ENCODE data around the gene CPOX. TPM values are rescaled to one million over a fixed set of nuclear protein-coding genes. Genes with fewer than 3 reads are reported as not detected.
"Not testable (repeated sequence)": the region's sequence is repeated elsewhere in the genome, so short reads cannot be mapped to it uniquely, and the experiment has no call there.

The CPOX gene
- total RNA-seq, 1 donor from 2014 or later, result 16.1 TPM

- DNase-seq, result no peak
Measured at GRCh38 chr3:98561727-98562521, 31.5 kb downstream of the CPOX start.

DNA sequence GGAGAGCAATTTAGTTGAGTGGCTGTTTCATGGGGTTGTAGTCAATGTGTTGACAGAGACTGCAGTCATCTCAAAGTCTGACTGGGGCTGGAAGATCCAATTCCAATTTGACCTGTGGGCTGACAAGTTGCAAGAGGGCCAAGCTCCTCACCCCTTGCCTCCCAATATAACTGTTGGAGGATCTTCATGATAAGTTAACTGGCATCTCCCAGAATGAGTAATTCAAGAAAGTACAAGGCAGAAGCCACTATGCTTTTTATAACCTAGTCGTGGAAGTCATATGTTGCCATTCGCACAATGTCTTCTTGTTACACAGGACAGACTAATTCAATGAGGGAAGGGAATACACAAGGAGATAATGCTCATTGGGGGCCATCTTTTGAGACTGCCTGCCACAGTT lies 32.5 kb downstream of the CPOX start:
- DNase-seq, result no peak

DNA sequence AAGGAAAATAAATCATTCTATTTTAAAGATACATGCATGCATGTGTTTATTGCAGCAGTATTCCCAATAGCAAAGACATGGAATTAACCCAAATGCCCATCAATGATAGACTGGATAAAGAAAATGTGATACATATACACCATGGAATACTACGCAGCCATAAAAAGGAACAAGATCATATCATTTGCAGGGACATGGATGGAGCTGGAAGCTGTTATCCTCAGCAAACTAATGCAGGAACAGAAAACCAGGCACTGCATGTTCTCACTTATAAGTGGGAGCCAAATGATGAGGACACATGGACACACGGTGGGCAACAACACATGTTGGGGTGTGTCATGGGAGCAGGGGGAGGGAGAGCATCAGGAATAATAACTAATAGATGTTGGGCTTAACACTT lies 33.6 kb downstream of the CPOX start:
- DNase-seq, result not testable (repeated sequence)

- no peak for DNase-seq
Measured at GRCh38 chr3:98558100-98558827, 35.1 kb downstream of the CPOX start.

- DNase-seq, result no peak
Measured at GRCh38 chr3:98557324-98558010, 35.9 kb downstream of the CPOX start.

DNA sequence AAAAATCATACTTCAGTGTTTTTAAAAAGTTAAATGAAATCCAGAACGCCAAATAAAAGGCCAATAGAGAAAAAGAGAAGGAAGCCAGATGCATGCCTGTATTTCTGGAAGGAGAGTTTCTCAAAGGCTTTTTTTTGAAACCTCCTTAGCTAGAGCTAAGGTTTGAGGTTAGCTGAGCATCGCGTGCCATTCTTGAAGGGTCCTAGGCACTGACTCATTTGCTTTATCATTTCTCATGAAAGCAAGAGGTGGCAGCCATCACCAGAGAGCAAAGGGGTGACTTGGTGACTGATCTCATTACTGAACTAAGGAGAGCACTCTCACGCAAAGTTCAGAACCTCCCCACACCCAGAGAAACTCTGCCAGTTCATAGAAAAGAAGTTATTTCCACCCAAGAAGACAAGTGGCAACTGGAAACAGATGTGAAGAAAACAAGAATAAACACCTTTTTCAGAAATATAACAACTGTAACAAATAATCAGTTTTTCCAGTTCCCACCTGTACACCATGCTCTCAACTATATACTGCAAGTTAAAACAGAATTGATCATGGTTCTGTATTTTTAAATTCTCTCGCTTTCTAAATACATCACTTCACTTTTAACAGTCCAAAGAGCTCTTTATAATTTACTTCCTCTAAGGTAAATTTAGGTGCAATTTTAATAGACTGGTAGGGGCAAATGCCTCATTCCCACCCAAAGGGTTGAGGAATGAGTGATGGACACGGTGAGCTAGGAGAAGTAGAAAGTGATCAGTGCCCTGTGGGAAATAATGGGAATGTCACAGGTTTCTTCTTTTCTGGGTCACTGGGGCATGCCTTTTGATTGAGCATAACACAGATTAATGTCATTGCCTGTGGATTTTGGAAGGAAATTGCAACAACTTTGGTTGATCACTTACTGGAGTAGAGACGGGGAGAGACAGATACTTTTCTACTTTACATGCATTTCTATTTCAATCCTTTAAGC lies 37.0 kb downstream of the CPOX start:
- DNase-seq, result no peak

DNA sequence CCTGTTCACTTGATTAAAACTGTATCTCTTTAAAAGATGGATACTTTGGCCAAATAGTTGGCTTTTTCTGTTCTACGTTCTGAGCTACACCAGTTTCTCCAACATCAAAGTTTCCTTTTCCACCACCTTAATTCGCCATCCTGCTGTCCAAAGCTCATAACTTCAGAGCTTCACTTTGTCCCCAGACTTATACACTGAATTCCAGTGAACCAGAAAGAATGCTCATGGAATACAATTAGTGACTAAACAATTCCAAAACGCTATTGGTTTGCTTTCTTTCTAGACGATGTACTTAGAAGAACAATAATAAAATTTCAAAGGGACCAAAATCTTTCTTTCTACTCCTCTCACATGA lies 38.4 kb downstream of the CPOX start:
- no peak for DNase-seq

- DNase-seq, result no peak
Measured at GRCh38 chr3:98554580-98554979, 38.8 kb downstream of the CPOX start.

- DNase-seq, result no peak
Measured at GRCh38 chr3:98553753-98554152, 39.7 kb downstream of the CPOX start.

DNA sequence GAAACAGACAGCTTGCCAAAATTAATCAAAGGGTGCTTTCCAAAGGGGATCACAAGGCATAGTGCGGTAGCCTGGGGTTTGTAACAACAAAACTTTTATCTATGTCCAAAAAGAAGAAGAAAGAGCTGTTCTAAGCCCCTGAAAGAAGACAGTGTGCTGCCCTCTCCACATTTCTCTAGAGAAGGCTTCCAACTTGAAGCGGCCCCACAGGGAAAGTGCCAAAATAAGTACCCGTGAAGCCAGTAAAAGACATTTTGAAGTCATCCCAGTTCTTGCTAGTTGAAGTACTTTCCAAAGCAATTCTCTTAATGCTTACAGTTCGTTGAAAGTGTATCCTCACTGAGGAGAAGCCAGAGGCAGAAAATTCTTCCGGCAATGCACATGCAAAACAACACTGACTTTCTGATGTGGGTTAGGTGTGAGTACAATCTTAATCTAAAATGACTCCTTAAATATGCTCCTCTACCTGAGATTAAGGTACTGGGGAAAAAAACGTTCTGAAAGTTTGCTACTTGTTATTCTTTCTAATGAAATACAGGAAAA lies 40.3 kb downstream of the CPOX start:
- no peak for DNase-seq

DNA sequence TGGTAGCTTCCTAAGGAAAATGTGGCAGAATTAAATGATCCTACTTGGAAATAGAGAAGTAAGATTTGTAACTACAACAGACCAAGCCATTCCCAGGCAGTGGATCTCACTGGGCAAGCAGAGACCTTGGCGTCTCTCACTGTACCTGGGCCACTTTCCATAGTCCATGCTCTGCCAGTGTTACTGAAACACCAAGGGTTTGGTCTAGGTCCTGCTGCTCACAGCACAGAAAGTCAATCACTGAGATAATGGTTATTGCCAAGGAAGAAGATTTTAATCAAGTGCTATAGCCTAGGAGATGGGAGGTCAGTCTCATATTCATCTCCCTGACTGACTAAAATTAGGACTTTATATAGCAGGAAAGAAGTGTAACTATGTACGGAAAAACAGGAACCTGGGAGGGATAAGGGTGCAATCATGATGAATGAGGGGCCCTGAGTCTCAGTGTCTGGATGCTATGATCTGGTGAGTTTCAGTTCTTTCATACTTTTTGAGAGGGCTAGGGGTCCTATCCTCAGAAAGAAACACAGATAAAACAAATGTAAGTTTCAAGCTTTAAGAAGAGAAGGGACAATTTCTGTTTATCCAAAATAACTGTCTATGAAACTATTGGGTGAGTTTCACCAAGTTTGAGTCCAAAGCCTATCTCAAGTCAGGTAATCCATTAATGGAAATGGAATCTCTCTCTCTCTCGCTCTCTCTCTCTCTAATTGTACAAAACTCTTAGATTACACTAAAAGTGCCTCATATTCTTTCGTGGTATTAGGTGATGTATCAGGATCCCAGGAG lies 41.0 kb downstream of the CPOX start:
- no peak for DNase-seq

- DNase-seq, result no peak
Measured at GRCh38 chr3:98551754-98552153, 41.7 kb downstream of the CPOX start.

DNA sequence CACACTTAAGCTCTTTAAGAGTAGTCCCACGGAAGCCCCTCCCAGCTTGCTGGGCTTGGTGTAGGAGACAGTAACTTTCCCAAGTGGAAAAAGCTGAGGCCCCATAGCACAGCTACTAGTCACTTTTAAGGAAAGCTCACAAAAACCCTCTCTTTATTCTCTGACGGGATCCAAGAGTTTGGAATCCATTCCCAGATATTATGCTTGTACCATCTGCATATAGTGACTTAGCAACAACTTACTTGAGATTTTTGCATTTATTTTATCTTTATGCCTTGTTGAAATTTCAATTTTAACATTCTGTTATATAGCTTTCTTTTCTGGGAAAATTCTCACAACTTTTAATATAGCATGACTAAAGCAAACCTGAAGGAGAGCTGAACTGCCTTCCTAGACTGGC lies 42.2 kb downstream of the CPOX start:
- DNase-seq, result no peak

GRCh38 chr3:98550833-98551232 lies 42.6 kb downstream of the CPOX start:
- no peak for DNase-seq

DNA sequence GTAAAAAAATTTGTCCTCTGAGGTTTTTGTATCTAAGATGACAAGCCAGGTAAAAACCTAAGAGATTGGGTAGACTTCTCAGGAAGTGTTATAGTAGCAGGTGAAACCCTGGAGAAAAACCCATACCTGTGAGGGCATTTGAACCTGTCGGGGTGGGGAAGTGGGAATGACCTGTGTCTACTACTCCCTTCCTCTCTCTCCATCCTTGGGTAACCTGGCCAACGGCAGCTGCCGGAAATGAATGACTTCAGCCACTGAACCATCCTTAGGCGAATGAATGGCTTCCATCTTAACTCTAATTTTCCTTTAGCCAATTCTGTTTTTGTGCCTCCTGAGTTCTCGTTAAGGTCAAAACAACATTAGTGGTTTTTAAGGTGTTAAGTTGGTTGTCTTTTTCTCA lies 44.9 kb downstream of the CPOX start:
- no peak for DNase-seq

GRCh38 chr3:98545940-98546339 lies 47.5 kb downstream of the CPOX start:
- DNase-seq, result no peak

DNA sequence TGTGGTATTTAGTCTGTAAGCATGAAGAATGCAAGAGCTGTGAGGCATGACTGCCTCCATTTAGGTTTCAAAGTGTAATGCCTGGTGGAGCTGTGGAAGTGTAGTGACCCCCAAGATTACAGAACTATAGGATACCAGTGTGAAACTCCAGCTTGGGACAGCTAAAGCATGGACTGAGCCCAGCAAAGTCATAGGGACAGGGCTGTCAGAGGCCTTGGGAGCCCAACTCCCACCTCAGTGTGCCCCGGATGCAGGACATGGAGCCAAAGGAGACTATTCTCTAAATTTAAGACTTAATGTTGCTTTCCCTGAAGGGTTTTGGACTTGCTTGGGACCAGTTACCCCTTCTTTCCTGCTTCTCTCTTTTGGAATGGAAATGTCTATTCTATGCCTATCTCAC lies 50.8 kb downstream of the CPOX start:
- no peak for DNase-seq

GRCh38 chr3:98541695-98542094 lies 51.7 kb downstream of the CPOX start:
- no peak for DNase-seq

DNA sequence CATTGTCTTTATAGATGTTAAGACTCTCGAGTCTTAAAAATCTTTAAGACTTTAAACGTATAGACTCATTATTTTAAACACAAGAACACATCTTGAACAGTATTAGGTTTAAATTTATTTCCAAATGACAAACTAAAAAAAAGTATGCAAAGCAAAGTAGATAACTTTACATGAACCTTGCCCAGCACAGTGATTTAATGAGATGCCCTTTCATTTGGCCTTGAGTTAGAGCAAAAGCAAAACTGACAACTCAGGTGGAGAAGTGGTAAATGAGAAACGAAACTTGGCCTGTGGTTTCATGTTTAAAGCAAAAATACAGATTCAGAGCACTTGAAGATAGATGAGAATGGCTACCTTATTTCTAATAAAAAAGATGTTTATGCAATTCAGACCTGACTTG lies 53.1 kb downstream of the CPOX start:
- DNase-seq, result no peak

DNA sequence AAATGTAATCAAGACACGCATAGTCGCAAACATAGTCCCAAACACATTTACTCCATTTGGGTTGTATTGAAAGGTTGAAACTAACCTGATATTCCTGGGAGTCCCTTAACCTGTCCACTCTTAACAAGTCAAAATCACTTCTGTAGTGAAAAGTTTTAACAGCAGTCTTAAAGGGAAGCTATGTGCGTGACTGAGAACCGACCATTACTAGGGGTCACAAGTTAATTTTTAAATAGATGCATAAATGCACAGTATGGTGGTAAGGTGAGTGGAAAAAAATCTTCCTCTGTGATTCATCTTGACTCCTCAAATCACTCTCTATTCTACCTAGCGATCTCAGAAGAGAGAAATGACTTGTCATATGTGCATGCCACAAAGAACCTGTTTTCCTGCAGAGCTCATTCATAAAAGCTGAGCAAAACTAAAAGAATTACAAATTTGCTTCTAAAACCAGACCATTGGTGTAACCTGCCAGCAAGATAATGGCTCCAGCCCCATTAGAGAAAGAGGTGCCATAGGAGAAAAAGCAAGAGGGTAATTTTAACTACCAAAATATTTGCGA lies 56.9 kb downstream of the CPOX start:
- no peak for DNase-seq

- DNase-seq, result no peak
Measured at GRCh38 chr3:98534734-98535133, 58.7 kb downstream of the CPOX start.

Measured in skin of body (tissue), 2 donors.